Esophagus muscularis mucosa (tissue), 3 donors: ENCODE data around the gene RNF144B.

ENCODE experiments used
- CTCF ChIP-seq, 3 experiments: fragments of 200-600 bp in 2 of 3; fragments of 450-650 bp in 1 of 3; sonication (generic) in 2 of 3; IDR thresholded peaks; one replicate each; pipeline ENCODE4 v1.5.1; 2017 to 2019; ENCODE audit warnings: antibody characterized with exemption in 3 of 3, mild to moderate bottlenecking in 2 of 3, moderate library complexity in 1 of 3
- POLR2AphosphoS5 ChIP-seq, 2 donors: sonication (generic); formaldehyde crosslinking; IDR thresholded peaks; one replicate each; pipeline ENCODE4 v1.6.1; 2017; ENCODE audit warnings: antibody characterized with exemption in 2 of 2

GRCh38 chr6:18492972-18493371 is 105.8 kb downstream of the RNF144B start:
- TF ChIP-seq CTCF (IDR thresholded peaks at IDR 0.05) (no peak), POLR2AphosphoS5 (IDR thresholded peaks at IDR 0.05) (no peak)
